Measurements from ENCODE around the gene C2orf72.

GRCh38 chr2:230989731-230990130 lies 47.6 kb upstream of the C2orf72 start:
- TF ChIP-seq CTCF (conservative IDR thresholded peaks at IDR 0.05; ENCODE audit: low read length) (no peak), EZH2phosphoT487 (IDR thresholded peaks at IDR 0.05; ENCODE audit: borderline replicate concordance) (no peak)
